GM19463 (cell line): ENCODE measurements around the gene ALDH1A3.
"Not testable (repeated sequence)": the region's sequence is repeated elsewhere in the genome, so short reads cannot be mapped to it uniquely, and the experiment has no call there.

Source experiments
- ATAC-seq: cut with Tn5 transposase; IDR thresholded peaks from one replicate; pipeline ENCODE4 v1.9.1; 2021; ENCODE audit warnings: mild to moderate bottlenecking, moderate library complexity; ENCODE audit not compliant: unreplicated experiment

Gene ALDH1A3

GRCh38 chr15:100879464-100880138, at the start of gene ALDH1A3:
Gene ALDH1A3 (plus strand): TSS chr15:100879831. CDS start chr15:100879908, 77 bp downstream.
- peak; percentile 46 for ATAC-seq

- ATAC-seq, result no peak
Observed at GRCh38 chr15:100831467-100831866, 48.2 kb upstream of the ALDH1A3 start.

GRCh38 chr15:100832149-100832942, 47.3 kb upstream of the ALDH1A3 start:
- ATAC-seq, result no peak

DNA sequence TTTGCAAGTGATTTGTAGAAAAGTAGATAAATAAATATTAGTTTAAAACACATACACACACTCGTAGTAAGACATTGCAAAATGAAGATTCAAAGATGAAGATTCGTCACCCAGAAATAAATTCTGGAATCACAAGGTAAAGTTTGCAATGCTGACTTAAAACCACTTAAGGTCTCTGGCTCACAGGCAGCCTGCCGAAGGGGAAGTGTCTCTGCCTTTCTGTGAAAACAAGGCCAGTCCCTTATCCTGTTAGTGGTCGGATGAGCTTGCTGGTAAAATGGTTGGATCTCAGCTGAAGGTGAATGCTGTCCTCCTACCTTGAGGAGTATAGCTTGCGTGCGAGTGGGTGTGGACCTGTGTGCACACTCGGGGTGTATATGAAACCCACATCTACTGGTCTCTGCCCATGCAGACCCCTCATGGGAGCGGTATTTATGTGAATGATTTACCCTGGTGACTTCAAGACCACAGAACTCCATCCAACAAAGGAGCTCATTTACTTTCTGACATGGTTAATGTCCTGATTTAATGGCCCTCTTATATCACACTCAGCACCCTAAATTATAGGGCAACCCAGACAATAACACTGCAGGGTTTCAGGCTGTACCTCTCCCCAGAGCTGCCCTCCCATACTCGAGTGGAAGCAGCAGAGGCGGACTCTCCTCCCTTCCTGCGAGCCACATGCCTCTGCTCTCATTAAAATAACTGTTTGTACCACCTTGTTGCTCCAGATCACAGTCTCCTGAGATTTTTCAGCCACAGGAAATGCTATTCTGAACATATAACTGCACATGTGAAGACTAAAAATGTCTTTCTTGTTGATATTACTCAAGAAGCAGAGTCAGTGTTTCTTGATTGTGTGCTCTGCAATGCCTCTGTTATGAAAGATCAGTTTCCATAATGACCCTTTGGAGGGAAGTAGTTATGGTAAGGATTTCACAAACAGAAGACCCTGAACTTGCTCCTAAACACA, 45.9 kb upstream of the ALDH1A3 start:
- ATAC-seq, result no peak

- no peak for ATAC-seq
Observed at GRCh38 chr15:100834731-100835130, 44.9 kb upstream of the ALDH1A3 start.

- ATAC-seq, result no peak
Observed at GRCh38 chr15:100835636-100836035, 44.0 kb upstream of the ALDH1A3 start.

DNA sequence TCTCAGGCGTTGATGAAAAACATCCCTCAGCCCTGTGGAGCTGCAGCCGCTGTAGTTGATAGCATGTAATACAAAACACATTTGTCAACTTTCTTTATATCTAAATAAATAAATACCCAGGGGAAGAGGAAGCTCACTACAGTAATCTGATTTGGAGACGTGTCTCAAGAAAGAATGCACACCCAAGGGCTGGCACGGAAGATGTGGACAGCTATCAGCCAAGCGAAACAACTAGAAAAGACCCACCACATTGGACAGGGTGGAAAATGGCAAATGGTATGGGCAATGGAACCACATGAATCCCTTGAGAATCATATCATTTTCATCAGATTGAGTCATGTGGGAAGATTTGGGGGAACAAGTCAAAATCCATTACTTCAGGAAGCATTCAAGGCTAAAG, 43.1 kb upstream of the ALDH1A3 start:
- no peak for ATAC-seq

DNA sequence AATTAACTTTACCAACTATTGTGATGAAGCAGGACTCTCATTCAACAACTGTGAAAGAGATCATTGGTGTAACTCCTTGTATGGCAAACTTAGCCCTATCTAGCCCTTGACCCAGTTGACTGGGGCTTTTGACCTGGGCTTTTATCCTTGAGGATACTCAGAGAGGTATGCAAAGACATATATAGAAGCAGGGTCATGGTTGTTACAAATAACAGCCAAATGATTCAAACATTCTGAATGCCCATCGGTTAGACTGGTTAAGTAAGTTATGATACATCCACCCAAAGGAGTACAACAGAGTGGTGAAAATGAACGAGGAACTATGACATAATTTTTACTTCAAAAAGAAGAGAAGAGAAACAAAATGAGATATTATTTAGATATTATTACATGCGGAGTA, 38.2 kb upstream of the ALDH1A3 start:
- no peak for ATAC-seq

GRCh38 chr15:100842756-100843730, 36.6 kb upstream of the ALDH1A3 start:
- no peak for ATAC-seq

DNA sequence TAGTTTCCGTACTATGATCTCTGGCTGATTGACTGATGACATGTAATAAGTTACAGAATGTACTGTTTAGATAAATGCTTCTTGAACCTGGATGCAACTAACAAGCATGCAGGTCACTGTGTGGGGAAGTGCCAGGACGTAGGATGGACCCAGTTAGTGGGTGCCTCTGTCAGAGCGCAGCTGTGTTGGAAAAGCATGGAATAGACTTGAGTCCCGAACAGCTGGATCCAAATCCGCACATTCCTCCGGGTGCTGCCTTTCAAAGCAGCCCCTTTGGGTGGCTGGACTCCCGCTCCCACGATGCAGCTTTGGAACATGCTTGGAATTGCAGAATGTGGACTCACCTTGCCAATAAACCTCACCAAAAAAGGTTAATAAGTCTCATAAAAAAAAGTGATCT, 35.5 kb upstream of the ALDH1A3 start:
- no peak for ATAC-seq

DNA sequence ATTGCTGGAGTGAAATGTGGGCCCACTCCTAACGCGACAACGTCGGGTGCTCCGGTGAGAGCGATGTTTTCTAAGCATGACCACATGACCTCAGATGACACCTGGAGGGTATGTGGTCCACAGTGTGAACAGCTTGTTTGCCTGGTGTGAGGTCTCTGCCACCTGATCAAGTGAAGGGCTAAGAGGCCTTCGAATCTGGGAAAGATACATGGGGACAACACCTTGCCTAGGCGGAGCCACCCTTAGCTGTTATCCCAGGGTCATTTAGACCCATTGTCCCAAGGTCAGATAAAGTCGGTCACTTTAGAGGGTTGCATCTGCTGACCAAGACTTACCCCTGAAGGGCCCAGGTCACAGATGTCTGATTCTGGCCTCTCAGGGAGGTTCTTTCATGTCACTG, 34.9 kb upstream of the ALDH1A3 start:
- no peak for ATAC-seq

DNA sequence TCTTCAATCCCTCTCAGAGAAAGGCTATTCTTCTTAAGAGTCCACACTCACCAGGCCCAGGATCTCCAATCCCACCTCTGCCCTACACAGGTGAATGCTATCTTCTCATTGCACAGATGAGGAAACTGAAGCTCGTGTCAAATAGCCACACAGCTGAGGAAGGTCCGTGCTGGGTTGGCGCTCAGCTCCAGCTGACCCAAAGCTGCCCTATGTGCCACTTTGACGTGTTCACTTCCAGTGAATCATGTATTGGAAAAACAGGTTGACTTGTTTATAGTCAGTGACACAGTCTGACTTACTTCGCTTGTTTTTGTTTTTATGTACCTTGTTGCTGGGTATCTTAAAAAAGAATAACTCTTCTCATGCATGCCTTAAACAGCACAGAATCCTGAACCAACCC, 32.4 kb upstream of the ALDH1A3 start:
- no peak for ATAC-seq

- ATAC-seq, result peak; percentile 80
Observed at GRCh38 chr15:100849021-100849854, 30.4 kb upstream of the ALDH1A3 start.

GRCh38 chr15:100849855-100850218, 29.8 kb upstream of the ALDH1A3 start:
- ATAC-seq, result no peak

- not testable (repeated sequence) for ATAC-seq
Observed at GRCh38 chr15:100851428-100852015, 28.1 kb upstream of the ALDH1A3 start.

DNA sequence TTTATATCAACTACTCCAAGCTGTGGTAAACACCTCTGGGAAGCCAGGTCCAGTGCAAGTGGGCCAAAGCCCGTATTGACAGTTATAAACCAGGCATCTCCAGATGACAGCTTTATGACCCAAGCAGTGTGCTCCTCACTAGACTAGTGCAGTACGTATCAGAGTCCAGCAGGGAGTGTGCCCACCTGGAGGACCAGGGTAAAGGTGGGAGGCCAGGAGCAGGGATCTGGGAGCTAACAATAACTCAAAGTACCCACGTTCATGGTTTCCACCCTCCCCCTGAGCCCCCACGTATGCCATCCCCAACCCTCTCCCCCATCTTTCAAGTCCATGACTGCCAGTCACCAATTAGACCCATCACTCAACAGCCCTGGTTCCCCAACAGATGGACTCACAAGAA, 27.0 kb upstream of the ALDH1A3 start:
- no peak for ATAC-seq

DNA sequence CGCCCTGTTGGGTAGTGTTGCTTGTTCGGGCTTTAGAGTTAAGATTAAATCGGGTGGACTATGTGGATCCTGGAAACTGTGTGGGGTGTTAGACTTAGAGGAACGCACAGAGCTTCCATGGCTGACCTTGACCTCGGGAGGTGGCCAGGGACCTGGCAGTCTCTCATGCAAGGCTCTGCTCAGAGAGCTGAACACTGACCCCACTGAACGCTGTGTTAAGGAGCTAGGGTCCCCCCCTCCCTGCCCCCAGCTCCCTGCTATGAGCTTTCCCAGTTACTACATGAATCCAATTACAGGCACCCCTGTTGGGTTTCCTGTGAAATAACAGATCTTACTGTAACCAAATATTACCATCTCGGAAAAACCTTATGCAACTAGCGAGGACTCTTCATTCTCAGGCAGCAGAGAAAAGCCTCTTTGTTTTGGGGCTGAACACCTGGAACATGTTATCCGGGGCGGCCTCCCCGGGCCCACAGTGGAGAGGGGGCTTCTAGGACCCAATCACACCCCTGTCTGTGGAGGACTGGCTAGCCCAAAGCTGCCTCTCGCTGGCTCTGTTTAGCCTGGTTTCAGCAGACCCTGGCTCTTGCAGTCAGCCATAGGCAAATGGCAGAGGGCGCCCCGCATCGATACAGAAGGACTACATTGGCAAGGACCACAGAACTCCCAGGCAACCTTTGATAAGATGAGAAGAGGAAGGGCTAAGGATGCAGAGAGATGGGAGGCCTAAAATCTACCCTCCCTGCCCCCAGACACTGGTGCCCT, 25.8 kb upstream of the ALDH1A3 start:
- no peak for ATAC-seq

DNA sequence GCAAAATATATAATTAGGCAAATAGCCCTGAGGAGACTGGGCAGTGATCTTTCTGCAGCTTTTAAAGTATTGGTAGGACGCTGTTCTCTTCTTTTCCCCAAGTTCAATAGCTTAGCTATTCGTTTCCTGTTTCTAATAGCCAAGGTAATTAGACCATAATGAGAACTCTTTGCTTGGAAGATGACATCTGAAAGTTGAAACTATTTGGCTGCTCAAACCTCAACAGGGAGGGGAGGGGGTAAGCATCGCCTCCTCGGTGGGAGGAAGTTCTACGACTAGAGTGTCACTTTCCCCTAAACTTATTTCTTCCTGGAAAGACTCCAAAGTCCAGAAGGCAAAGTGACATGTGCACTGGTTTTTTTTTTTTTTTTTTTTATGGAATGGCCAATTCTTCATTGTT, 22.8 kb upstream of the ALDH1A3 start:
- ATAC-seq, result no peak
